SU-DHL-6 (cell line): ENCODE data around the gene CDH13.

Experiments used
- CTCF ChIP-seq: fragments of 200-600 bp; sonication (generic); IDR thresholded peaks from one replicate; pipeline ENCODE4 v1.5.1; 2017; ENCODE audit warnings: antibody characterized with exemption, mild to moderate bottlenecking, low read length, moderate library complexity; ENCODE audit not compliant: insufficient read depth, poor library complexity, severe bottlenecking
- EZH2phosphoT487 ChIP-seq: fragments of 200-600 bp; sonication (generic), shearing (Covaris generic); conservative IDR thresholded peaks from 2 replicates; pipeline ENCODE4 v1.6.1; 2018; ENCODE audit warnings: mild to moderate bottlenecking, antibody characterized with exemption, low read length, moderate library complexity, mixed read lengths

GRCh38 chr16:83329441-83329840 is 702.7 kb downstream of the CDH13 start:
- no peak for TF ChIP-seq CTCF
- no peak for TF ChIP-seq EZH2phosphoT487
